GM23248 (cell line): ENCODE data around the gene KRT78.

Experiments used
- EZH2 ChIP-seq: fragments of 200-600 bp; sonication (generic); IDR thresholded peaks from 2 replicates; pipeline ENCODE4 v1.6.1; 2018; ENCODE audit warnings: antibody characterized with exemption, mild to moderate bottlenecking; ENCODE audit not compliant: insufficient read depth, poor library complexity, severe bottlenecking
- EZH2phosphoT487 ChIP-seq: fragments of 200-600 bp; sonication (generic); IDR thresholded peaks from 2 replicates; pipeline ENCODE4 v1.6.1; 2018; ENCODE audit warnings: antibody characterized with exemption, moderate library complexity, mild to moderate bottlenecking, low read depth; ENCODE audit not compliant: insufficient read depth

- TF ChIP-seq EZH2, result no peak
- TF ChIP-seq EZH2phosphoT487, result no peak
Observed at GRCh38 chr12:52817699-52818238, 31.0 kb downstream of the KRT78 start.
